H9 (cell line): ENCODE results near the gene DCAF11. TPM values are rescaled to one million over a fixed set of nuclear protein-coding genes. Genes with fewer than 3 reads are reported as not detected.

ENCODE experiments used
- DNase-seq: peaks from one replicate; pipeline ENCODE4 v3.0.0-alpha.2; 2017
- H2AFZ ChIP-seq: one replicate; pipeline ENCODE4 v1.6.1; 2013; ENCODE audit warnings: mild to moderate bottlenecking, low read length, control low read depth, moderate library complexity
- H2AK5ac ChIP-seq: 2 replicates; pipeline ENCODE4 v1.6.1; 2013; ENCODE audit warnings: low read length, control low read depth, mixed read lengths; ENCODE audit not compliant: insufficient read length
- H2BK120ac ChIP-seq: one replicate; pipeline ENCODE4 v1.6.1; 2013; ENCODE audit warnings: low read depth, mild to moderate bottlenecking, low read length, control low read depth, inconsistent platforms; ENCODE audit not compliant: poor library complexity, severe bottlenecking
- H2BK12ac ChIP-seq: 2 replicates; pipeline ENCODE4 v1.6.1; 2013; ENCODE audit warnings: low read length, control low read depth, mixed read lengths, low read depth; ENCODE audit not compliant: insufficient read length
- H2BK15ac ChIP-seq: 2 replicates; pipeline ENCODE4 v1.6.1; 2013; ENCODE audit warnings: low read depth, low read length, control low read depth
- H2BK20ac ChIP-seq: one replicate; pipeline ENCODE4 v1.6.1; 2013; ENCODE audit warnings: low read depth, mild to moderate bottlenecking, low read length, control low read depth, inconsistent platforms; ENCODE audit not compliant: poor library complexity, severe bottlenecking
- H2BK5ac ChIP-seq: 2 replicates; pipeline ENCODE4 v1.6.1; 2013; ENCODE audit warnings: low read length, control low read depth, mixed read lengths; ENCODE audit not compliant: insufficient read length
- H3K14ac ChIP-seq: 2 replicates; pipeline ENCODE4 v1.6.1; 2013; ENCODE audit warnings: low read length, control low read depth; ENCODE audit not compliant: insufficient read depth
- H3K18ac ChIP-seq: 2 replicates; pipeline ENCODE4 v1.6.1; 2013; ENCODE audit warnings: low read depth, mild to moderate bottlenecking, mixed read lengths, low read length, control low read depth; ENCODE audit not compliant: insufficient read length
- H3K23ac ChIP-seq: 2 replicates; pipeline ENCODE4 v1.6.1; 2013; ENCODE audit warnings: low read length, control low read depth, mixed read lengths, low read depth; ENCODE audit not compliant: insufficient read length
- H3K23me2 ChIP-seq: 2 replicates; pipeline ENCODE4 v1.6.1; 2013; ENCODE audit warnings: low read depth, mild to moderate bottlenecking, mixed read lengths, low read length, control low read depth; ENCODE audit not compliant: insufficient read length, poor library complexity, severe bottlenecking
- H3K27ac ChIP-seq: 2 replicates; pipeline ENCODE4 v1.5.1; 2013; ENCODE audit warnings: low read length, control low read depth, mixed read lengths, low read depth; ENCODE audit not compliant: insufficient read length
- H3K27me3 ChIP-seq: 2 replicates; pipeline ENCODE4 v1.6.1; 2013; ENCODE audit warnings: low read length, control low read depth, inconsistent platforms; ENCODE audit not compliant: insufficient read depth
- H3K4ac ChIP-seq: 2 replicates; pipeline ENCODE4 v1.6.1; 2013; ENCODE audit warnings: low read depth, mild to moderate bottlenecking, control low read depth, inconsistent platforms, low read length, moderate library complexity
- H3K4me1 ChIP-seq: 2 replicates; pipeline ENCODE4 v1.6.1; 2013; ENCODE audit warnings: low read length, control low read depth, inconsistent platforms; ENCODE audit not compliant: insufficient read depth
- H3K4me2 ChIP-seq: 2 replicates; pipeline ENCODE4 v1.6.1; 2013; ENCODE audit warnings: low read length, control low read depth, mixed read lengths; ENCODE audit not compliant: insufficient read length, insufficient read depth
- H3K56ac ChIP-seq: 2 replicates; pipeline ENCODE4 v1.6.1; 2013; ENCODE audit warnings: low read depth, mild to moderate bottlenecking, mixed read lengths, low read length, control low read depth; ENCODE audit not compliant: insufficient read length
- H3K79me1 ChIP-seq: 2 replicates; pipeline ENCODE4 v1.6.1; 2013; ENCODE audit warnings: low read depth, mild to moderate bottlenecking, moderate library complexity, low read length, control low read depth, inconsistent platforms; ENCODE audit not compliant: insufficient read depth, poor library complexity, severe bottlenecking
- H3K79me2 ChIP-seq: 2 replicates; pipeline ENCODE4 v1.6.1; 2013; ENCODE audit warnings: low read length, control low read depth, inconsistent platforms; ENCODE audit not compliant: insufficient read depth
- H3K9ac ChIP-seq: 2 replicates; pipeline ENCODE4 v1.6.1; 2013; ENCODE audit warnings: low read length, control low read depth, mixed read lengths; ENCODE audit not compliant: insufficient read length; ENCODE audit errors: extremely low read depth
- H3K9me3 ChIP-seq: one replicate; pipeline ENCODE4 v1.6.1; 2013; ENCODE audit warnings: low read depth, low read length, inconsistent platforms; ENCODE audit not compliant: control insufficient read depth
- H3T11ph ChIP-seq: one replicate; pipeline ENCODE4 v1.6.1; 2013; ENCODE audit warnings: mild to moderate bottlenecking, low read length, control low read depth, inconsistent platforms
- H4K20me1 ChIP-seq: one replicate; pipeline ENCODE4 v1.6.1; 2013; ENCODE audit not compliant: control insufficient read depth, insufficient read length, insufficient read depth
- H4K5ac ChIP-seq: 2 replicates; pipeline ENCODE4 v1.6.1; 2013; ENCODE audit warnings: low read depth, mild to moderate bottlenecking, mixed read lengths, low read length, control low read depth; ENCODE audit not compliant: insufficient read length
- H4K8ac ChIP-seq: replicated peaks from 2 replicates; pipeline ENCODE4 v1.6.1; 2013; ENCODE audit warnings: low read length, control low read depth, mixed read lengths, low read depth; ENCODE audit not compliant: insufficient read length
- H4K91ac ChIP-seq: 2 replicates; pipeline ENCODE4 v1.6.1; 2013; ENCODE audit warnings: low read depth, mild to moderate bottlenecking, moderate library complexity, mixed read lengths, low read length, control low read depth; ENCODE audit not compliant: insufficient read length
- H3K27ac Mint-ChIP-seq, 3 experiments: 2 replicates in 2 of 3; 3 replicates in 1 of 3; pipeline ENCODE4 v1.8.0; 2020 to 2021; ENCODE audit warnings: mixed read lengths in 3 of 3, mild to moderate bottlenecking in 1 of 3, moderate library complexity in 1 of 3
- H3K27me3 Mint-ChIP-seq: 2 replicates; pipeline ENCODE4 v1.8.0; 2021; ENCODE audit warnings: low read depth, mild to moderate bottlenecking, moderate library complexity, mixed read lengths
- H3K36me3 Mint-ChIP-seq, 3 experiments: 2 replicates in 2 of 3; 3 replicates in 1 of 3; pipeline ENCODE4 v1.8.0; 2020 to 2021; ENCODE audit warnings: low read depth in 3 of 3, mixed read lengths in 3 of 3; ENCODE audit not compliant: insufficient read depth in 1 of 3
- H3K4me1 Mint-ChIP-seq, 2 experiments: 2 replicates each; pipeline ENCODE4 v1.8.0; 2020; ENCODE audit warnings: mixed read lengths in 2 of 2
- H3K4me3 Mint-ChIP-seq, 2 experiments: 2 replicates in 1 of 2; 3 replicates in 1 of 2; pipeline ENCODE4 v1.8.0; 2020 to 2021; ENCODE audit warnings: mild to moderate bottlenecking in 2 of 2, mixed read lengths in 2 of 2, moderate library complexity in 1 of 2
- H3K9me3 Mint-ChIP-seq, 2 experiments: 2 replicates in 1 of 2; 3 replicates in 1 of 2; pipeline ENCODE4 v1.8.0; 2020; ENCODE audit warnings: mild to moderate bottlenecking in 2 of 2, mixed read lengths in 2 of 2, moderate library complexity in 1 of 2
- WGBS: extraction: QIAGEN DNeasy Blood & Tissue Kit; methylation state at CpG from one replicate; pipeline ENCODE4 v1.1.7; 2013; ENCODE audit warnings: missing lambda C conversion rate, low lambda C conversion rate, mixed read lengths; ENCODE audit not compliant: insufficient read length; ENCODE audit errors: extremely low coverage; 5-methylcytosine and 5-hydroxymethylcytosine counted together
- total RNA-seq: library from RNA; stranded (reverse); gene quantifications from 2 replicates; pipeline ENCODE4 v1.2.1, GENCODE V29; 2021
- TF ChIP-seq, protein P1 (sequence below): fragments of 200-600 bp; sonication (generic); conservative IDR thresholded peaks from 3 replicates; pipeline ENCODE4 v1.8.0; 2021; ENCODE audit warnings: antibody characterized with exemption, mild to moderate bottlenecking

The DCAF11 gene
- total RNA-seq, 1 experiment from 2014 or later = 73.4 TPM

DNA sequence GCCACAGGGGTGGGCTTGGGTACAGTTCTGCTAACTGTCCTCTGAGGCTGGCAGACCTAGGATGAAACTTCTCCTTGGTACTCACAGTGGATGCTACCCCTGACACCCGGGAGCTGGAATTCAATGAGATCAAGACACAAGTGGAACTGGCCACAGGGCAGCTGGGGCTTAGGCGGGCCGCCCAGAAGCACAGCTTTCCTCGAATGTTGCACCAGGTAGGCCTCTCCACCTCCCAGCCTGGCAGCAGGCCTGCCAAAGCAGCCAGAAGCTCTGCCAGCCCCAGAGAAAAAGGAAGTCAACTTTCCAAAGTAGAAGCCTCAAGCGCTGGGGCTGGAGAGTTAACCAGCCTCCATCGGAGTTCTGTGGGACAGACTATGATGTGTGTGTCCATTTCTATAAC, 2.6 kb downstream of the DCAF11 start:
- H3K27ac Mint-ChIP-seq = no peak overlapping the region
- no CpG with 5 or more reads among the region's 6 CpGs for WGBS
- no peaks in the 10 kb centered on the region for H3K79me2 ChIP-seq

More for the DNA sequence above, 2.6 kb downstream of the DCAF11 start:
- Histone ChIP-seq H3K18ac (no peak overlapping the region), H3K56ac (no peak overlapping the region), H4K20me1 (no peaks in the 10 kb centered on the region), H4K91ac (no peak overlapping the region), H2AFZ (no peak overlapping the region), H3K23me2 (peaks cover 13% of the 10 kb centered on the region), H2BK15ac (no peak overlapping the region), H3K14ac (no peak overlapping the region), H2BK5ac (no peak overlapping the region), H3K9ac (no peak overlapping the region), H3K27me3 (no peaks in the 10 kb centered on the region), H2AK5ac (no peak overlapping the region), H3K4me1 (no peaks in the 10 kb centered on the region), H3K9me3 (no peaks in the 10 kb centered on the region), H3K79me1 (no peaks in the 10 kb centered on the region), H4K5ac (no peak overlapping the region), H2BK120ac (no peak overlapping the region), H3K4ac (no peak overlapping the region), H2BK20ac (no peak overlapping the region), H3K23ac (no peak overlapping the region), H4K8ac (no peak overlapping the region), H2BK12ac (no peak overlapping the region), H3K4me2 (no peak overlapping the region), H3K27ac (no peak overlapping the region), H3T11ph (no peak overlapping the region)
- TF ChIP-seq, protein P1, sequence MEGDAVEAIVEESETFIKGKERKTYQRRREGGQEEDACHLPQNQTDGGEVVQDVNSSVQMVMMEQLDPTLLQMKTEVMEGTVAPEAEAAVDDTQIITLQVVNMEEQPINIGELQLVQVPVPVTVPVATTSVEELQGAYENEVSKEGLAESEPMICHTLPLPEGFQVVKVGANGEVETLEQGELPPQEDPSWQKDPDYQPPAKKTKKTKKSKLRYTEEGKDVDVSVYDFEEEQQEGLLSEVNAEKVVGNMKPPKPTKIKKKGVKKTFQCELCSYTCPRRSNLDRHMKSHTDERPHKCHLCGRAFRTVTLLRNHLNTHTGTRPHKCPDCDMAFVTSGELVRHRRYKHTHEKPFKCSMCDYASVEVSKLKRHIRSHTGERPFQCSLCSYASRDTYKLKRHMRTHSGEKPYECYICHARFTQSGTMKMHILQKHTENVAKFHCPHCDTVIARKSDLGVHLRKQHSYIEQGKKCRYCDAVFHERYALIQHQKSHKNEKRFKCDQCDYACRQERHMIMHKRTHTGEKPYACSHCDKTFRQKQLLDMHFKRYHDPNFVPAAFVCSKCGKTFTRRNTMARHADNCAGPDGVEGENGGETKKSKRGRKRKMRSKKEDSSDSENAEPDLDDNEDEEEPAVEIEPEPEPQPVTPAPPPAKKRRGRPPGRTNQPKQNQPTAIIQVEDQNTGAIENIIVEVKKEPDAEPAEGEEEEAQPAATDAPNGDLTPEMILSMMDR = no peak
- Mint-ChIP-seq H3K4me1 (peaks cover 12 to 15% of the 10 kb centered on the region in 2 experiments), H3K4me3 (no peak overlapping the region), H3K9me3 (no peaks in the 10 kb centered on the region; a peak in 1 of 5 replicates), H3K36me3 (peaks cover 21 to 57% (median 52%) of the 10 kb centered on the region in 3 experiments; a peak in 6 of 7 replicates), H3K27me3 (peaks cover 3% of the 10 kb centered on the region; the same call in 1 of the 2 replicates)
- DNase-seq = no peak
